PFSK-1 (cell line): ENCODE measurements around the gene ADCY1.

Experiments
- FOXP2 ChIP-seq: optimal IDR thresholded peaks from 2 replicates; pipeline ENCODE3; 2011; ENCODE audit warnings: borderline replicate concordance, control low read depth, inconsistent platforms; ENCODE audit not compliant: insufficient read depth; ENCODE audit errors: extremely low read length, extremely low read depth
- POLR2AphosphoS5 ChIP-seq: IDR thresholded peaks from 2 replicates; pipeline ENCODE4 v1.6.1; 2012; ENCODE audit warnings: low read depth, mild to moderate bottlenecking, control low read depth, low read length, moderate library complexity
- SIN3A ChIP-seq: IDR thresholded peaks from 2 replicates; pipeline ENCODE4 v1.6.1; 2012; ENCODE audit warnings: mild to moderate bottlenecking, low read length, moderate library complexity, borderline replicate concordance; ENCODE audit not compliant: insufficient read depth
- TAF1 ChIP-seq: IDR thresholded peaks from 2 replicates; pipeline ENCODE4 v1.6.1; 2012; ENCODE audit warnings: low read length, control low read depth, borderline replicate concordance; ENCODE audit not compliant: insufficient read depth
- TF ChIP-seq, protein P1 (sequence below), 2 experiments: IDR thresholded peaks; 2 replicates each; pipeline versions ENCODE4 v1.6.1 to v1.8.0; 2011 to 2012; ENCODE audit warnings: low read depth in 2 of 2, low read length in 2 of 2, control low read depth in 1 of 2, inconsistent platforms in 1 of 2, mild to moderate bottlenecking in 1 of 2, moderate library complexity in 1 of 2; ENCODE audit not compliant: insufficient read depth in 1 of 2

Gene ADCY1

GRCh38 chr7:45656431-45656830 lies 82.3 kb downstream of the ADCY1 start:
- no peak for TF ChIP-seq FOXP2
- no peak for TF ChIP-seq TAF1
- TF ChIP-seq, protein P1, sequence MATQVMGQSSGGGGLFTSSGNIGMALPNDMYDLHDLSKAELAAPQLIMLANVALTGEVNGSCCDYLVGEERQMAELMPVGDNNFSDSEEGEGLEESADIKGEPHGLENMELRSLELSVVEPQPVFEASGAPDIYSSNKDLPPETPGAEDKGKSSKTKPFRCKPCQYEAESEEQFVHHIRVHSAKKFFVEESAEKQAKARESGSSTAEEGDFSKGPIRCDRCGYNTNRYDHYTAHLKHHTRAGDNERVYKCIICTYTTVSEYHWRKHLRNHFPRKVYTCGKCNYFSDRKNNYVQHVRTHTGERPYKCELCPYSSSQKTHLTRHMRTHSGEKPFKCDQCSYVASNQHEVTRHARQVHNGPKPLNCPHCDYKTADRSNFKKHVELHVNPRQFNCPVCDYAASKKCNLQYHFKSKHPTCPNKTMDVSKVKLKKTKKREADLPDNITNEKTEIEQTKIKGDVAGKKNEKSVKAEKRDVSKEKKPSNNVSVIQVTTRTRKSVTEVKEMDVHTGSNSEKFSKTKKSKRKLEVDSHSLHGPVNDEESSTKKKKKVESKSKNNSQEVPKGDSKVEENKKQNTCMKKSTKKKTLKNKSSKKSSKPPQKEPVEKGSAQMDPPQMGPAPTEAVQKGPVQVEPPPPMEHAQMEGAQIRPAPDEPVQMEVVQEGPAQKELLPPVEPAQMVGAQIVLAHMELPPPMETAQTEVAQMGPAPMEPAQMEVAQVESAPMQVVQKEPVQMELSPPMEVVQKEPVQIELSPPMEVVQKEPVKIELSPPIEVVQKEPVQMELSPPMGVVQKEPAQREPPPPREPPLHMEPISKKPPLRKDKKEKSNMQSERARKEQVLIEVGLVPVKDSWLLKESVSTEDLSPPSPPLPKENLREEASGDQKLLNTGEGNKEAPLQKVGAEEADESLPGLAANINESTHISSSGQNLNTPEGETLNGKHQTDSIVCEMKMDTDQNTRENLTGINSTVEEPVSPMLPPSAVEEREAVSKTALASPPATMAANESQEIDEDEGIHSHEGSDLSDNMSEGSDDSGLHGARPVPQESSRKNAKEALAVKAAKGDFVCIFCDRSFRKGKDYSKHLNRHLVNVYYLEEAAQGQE (IDR thresholded peaks at IDR 0.05; ENCODE audit: insufficient read depth in 1 of 2, low read depth in 2 of 2, low read length in 2 of 2): no peak
- no peak for TF ChIP-seq SIN3A
- no peak for TF ChIP-seq POLR2AphosphoS5

- no peak for TF ChIP-seq TAF1
- TF ChIP-seq, protein P1 (IDR thresholded peaks at IDR 0.05; ENCODE audit: insufficient read depth in 1 of 2, low read depth in 2 of 2, low read length in 2 of 2): no peak
- TF ChIP-seq FOXP2: no peak
- no peak for TF ChIP-seq POLR2AphosphoS5
- no peak for TF ChIP-seq SIN3A
Measured at GRCh38 chr7:45657136-45657889, 83.1 kb downstream of the ADCY1 start.

GRCh38 chr7:45657890-45658715 lies 83.9 kb downstream of the ADCY1 start:
- TF ChIP-seq TAF1 (no peak), FOXP2 (no peak)
- TF ChIP-seq, protein P1 (IDR thresholded peaks at IDR 0.05; ENCODE audit: insufficient read depth in 1 of 2, low read depth in 2 of 2, low read length in 2 of 2): no peak

DNA sequence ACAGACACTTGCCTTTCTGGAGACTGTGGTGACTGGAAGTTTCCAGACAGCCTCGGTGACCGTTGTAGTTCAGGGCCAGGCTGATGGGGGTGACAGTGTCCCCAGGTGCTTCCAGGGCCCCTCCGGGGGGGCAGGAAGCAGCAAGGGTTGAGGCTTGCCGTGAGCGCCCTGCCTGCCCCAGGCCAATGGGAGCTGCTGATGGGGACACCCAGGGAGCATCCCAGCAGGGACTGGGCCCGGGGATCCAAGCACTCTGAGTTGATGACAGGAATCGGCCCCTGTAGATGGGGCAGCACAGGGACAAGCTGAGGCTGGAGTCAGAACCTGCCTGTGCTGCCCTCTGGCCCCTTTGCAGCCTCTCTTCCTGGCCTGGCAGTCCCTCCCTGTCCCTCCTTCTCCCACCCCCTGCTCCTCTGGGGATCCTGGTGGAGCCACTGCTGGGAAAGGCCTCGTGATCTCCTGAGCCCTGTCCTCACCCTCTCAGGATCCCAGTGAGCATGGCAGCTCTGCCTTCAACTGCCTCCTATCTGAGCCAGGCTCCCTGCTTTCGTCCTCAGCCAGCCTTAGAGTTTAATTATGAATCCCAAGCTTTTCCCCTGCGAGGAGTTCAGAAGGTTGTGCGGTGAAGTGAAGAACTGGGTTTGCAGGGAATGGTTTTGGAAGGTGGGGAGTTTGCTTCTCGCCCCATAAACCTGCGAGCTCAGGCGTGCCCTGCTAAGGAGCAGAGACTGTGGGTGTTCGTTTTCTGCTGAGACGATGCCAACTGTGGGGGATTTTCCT lies 84.7 kb downstream of the ADCY1 start:
- no peak for TF ChIP-seq SIN3A
- TF ChIP-seq, protein P1 (IDR thresholded peaks at IDR 0.05; ENCODE audit: insufficient read depth in 1 of 2, low read depth in 2 of 2, low read length in 2 of 2): no peak
- no peak for TF ChIP-seq FOXP2
- no peak for TF ChIP-seq TAF1
- no peak for TF ChIP-seq POLR2AphosphoS5
